GM12874 (cell line): ENCODE measurements around the gene ULK3.

Experiments
- CTCF ChIP-seq: IDR thresholded peaks from 2 replicates; pipeline ENCODE4 v1.5.1; 2011; ENCODE audit warnings: low read depth, mild to moderate bottlenecking, control low read depth, low read length, moderate library complexity; ENCODE audit not compliant: insufficient read depth

Gene ULK3

DNA sequence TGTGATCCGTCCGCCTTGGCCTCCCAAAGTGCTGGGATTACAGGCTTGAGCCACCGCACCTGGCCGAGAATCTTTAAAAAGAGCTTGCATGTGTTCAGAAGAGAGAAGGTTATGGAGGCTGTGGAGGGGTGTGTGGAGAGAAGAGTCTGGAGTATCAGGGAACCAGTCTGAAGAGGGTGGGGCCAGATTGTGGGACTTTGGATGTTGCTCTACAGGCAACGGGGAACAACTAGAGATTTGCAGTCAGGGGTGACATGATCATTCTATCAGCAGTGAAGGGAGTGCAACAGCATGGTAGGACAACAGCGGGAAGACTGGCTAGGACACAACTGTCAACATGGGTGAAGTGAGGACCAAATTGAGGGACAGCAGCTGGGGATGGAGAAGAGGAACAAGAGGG lies 21.3 kb upstream of the ULK3 start:
- TF ChIP-seq CTCF = no peak

GRCh38 chr15:74863239-74864056 lies 20.5 kb upstream of the ULK3 start:
- TF ChIP-seq CTCF = no peak

- TF ChIP-seq CTCF = no peak
These were observed 15.4 kb upstream of the ULK3 start for GRCh38 chr15:74858369-74858740.

DNA sequence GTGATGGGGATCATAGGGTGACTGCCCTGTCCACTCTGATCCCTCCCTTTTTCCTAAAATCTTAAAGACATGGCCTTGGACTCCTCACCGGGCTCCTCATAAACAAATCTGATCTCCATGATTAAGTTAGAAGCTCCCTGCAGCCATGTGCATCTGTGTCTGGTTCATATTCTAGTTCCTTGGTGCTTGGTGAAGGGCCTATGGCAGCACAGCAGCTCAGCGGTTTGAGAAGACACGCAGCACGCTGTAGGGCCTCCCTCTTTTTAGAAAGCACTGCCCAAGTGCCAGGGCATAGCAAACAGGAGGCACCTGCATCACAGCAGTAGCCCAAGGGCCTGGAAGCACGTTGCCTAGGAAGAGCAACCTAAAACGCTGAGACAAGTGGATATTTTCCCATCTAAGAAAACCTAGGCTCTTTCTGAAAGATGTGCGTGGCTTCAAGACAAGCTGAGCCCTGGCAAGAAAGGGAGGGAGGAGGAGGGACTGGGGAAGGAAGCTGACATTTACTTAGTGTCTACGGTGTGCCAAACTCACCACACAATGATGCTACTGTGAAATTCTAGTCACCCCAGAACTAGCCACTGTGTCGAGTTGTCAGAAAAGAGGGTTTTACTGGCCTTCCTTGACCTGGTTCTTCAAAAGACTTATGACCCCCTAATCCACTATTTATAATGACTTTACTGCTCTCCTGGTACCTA lies 14.9 kb upstream of the ULK3 start:
- TF ChIP-seq CTCF = no peak

DNA sequence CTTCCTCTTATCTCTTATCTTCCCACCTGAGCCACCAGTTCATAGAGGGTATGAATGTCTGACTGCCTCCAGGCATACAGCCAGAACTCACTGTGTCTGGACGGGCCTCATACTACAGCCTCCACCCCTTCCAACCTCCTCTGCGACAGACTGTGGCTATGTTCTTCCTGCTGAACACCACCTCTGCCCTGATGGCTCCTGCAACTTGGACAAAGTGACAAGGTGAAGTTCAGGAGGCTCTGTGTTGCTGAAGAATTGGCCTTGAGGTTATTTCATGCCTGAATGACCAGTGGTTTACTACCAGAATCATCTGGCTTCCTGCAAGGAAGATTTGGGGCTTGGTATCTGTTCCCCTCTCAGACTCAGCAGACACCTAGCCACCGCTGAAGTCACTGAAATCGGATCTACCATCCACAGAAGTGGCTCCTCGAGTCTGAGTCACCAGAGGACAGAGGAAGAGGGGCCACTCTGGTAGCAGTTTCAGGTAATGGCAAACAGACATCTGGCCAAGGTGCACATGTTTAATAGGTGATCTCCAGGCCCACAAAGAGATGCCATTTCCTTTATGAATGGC lies 14.2 kb upstream of the ULK3 start:
- no peak for TF ChIP-seq CTCF

- TF ChIP-seq CTCF = no peak
These were observed 13.6 kb upstream of the ULK3 start for GRCh38 chr15:74856537-74856936.

DNA sequence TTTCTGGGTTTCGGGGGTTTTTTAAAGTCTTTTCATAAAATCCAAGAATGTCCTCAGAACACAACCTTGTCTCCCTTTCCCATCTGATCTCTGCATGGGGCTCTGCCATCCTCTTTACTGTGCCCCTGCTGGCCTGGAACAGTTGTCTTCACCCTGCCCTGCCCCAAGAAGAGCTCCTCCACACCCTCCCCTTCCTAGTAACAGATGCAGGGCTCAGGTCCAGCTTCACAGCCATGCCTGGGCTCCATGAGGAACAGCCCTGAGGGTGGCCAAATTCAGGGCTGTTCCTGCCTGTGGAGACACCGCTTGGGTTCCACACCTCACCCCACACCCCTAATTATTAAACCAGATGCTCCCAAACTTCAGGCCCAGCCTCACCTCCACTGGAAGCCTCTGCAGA lies 12.9 kb upstream of the ULK3 start:
- TF ChIP-seq CTCF = no peak
